Right renal pelvis (tissue), 4 donors: Measurements from ENCODE around the gene TMEM138. TPM values are rescaled to one million over a fixed set of nuclear protein-coding genes. Genes with fewer than 3 reads are reported as not detected.
"Not testable (repeated sequence)": the region's sequence is repeated elsewhere in the genome, so short reads cannot be mapped to it uniquely, and the experiment has no call there.

Experiments
- DNase-seq, 4 donors: peaks; one replicate each; pipeline ENCODE4 v3.0.0-alpha.2; 2013; ENCODE audit warnings: low read depth in 4 of 4, low spot score in 3 of 4, missing footprints in 1 of 4
- polyA plus RNA-seq, 4 donors: library from polyadenylated mRNA; unstranded; fragments of 120-200 nt; gene quantifications; one replicate each; pipeline ENCODE4 v1.2.1, GENCODE V29; 2013; ENCODE audit not compliant: insufficient read length in 4 of 4

Gene TMEM138
- polyA plus RNA-seq, 4 donors = 40.1 to 46.2 (median 43.9) TPM

GRCh38 chr11:61361237-61361740, 885 bp upstream of the TMEM138 start:
- no peak for DNase-seq

GRCh38 chr11:61362542-61362875, 335 bp downstream of the TMEM138 start:
- no peak for DNase-seq

- no peak for DNase-seq
Measured at GRCh38 chr11:61364012-61364675, 2.0 kb downstream of the TMEM138 start.

- DNase-seq = no peak
Measured at GRCh38 chr11:61367406-61367805, 5.2 kb downstream of the TMEM138 start.

- DNase-seq = no peak
Measured at GRCh38 chr11:61368646-61369045, 6.5 kb downstream of the TMEM138 start.

- no peak for DNase-seq
Measured at GRCh38 chr11:61369372-61370348, 7.5 kb downstream of the TMEM138 start.

GRCh38 chr11:61370349-61371005, 8.3 kb downstream of the TMEM138 start:
- DNase-seq = no peak

GRCh38 chr11:61372659-61373420, 10.7 kb downstream of the TMEM138 start:
- DNase-seq = no peak

GRCh38 chr11:61375761-61376108, 13.6 kb downstream of the TMEM138 start:
- DNase-seq = no peak

- no peak for DNase-seq
Measured at GRCh38 chr11:61377461-61378160, 15.4 kb downstream of the TMEM138 start.

- no peak for DNase-seq
Measured at GRCh38 chr11:61378713-61379313, 16.6 kb downstream of the TMEM138 start.

GRCh38 chr11:61380884-61381283, 18.7 kb downstream of the TMEM138 start:
- no peak for DNase-seq

- not testable (repeated sequence) for DNase-seq
Measured at GRCh38 chr11:61383859-61384258, 21.7 kb downstream of the TMEM138 start.

- DNase-seq = no peak
Measured at GRCh38 chr11:61384271-61385242, 22.4 kb downstream of the TMEM138 start.

- DNase-seq = no peak
Measured at GRCh38 chr11:61390161-61390560, 28.0 kb downstream of the TMEM138 start.

- no peak for DNase-seq
Measured at GRCh38 chr11:61392981-61393595, 30.9 kb downstream of the TMEM138 start.

- DNase-seq = no peak
Measured at GRCh38 chr11:61401173-61401572, 39.0 kb downstream of the TMEM138 start.

- no peak for DNase-seq
Measured at GRCh38 chr11:61401573-61401972, 39.4 kb downstream of the TMEM138 start.
